Fibroblast of the aortic adventitia (primary cell): Measurements from ENCODE around the gene ASAP3. TPM values are rescaled to one million over a fixed set of nuclear protein-coding genes. Genes with fewer than 3 reads are reported as not detected.

Experiments
- DNase-seq: peaks from one replicate; pipeline ENCODE4 v3.0.0-alpha.2; 2010; ENCODE audit warnings: low read depth
- H3K4me3 ChIP-seq: 2 replicates; pipeline ENCODE4 v1.5.1; 2011; ENCODE audit warnings: low read depth, mild to moderate bottlenecking, control low read depth, low read length, moderate library complexity
- CTCF ChIP-seq: IDR thresholded peaks from 2 replicates; pipeline ENCODE4 v1.5.1; 2011; ENCODE audit warnings: mild to moderate bottlenecking, low read length, control low read depth, inconsistent platforms; ENCODE audit not compliant: insufficient read depth
- total RNA-seq: library from RNA; depleted of rRNA; stranded (reverse); fragments of >200 nt; gene quantifications from 2 replicates; pipeline ENCODE4 v1.2.3, GENCODE V29; 2012; ENCODE audit warnings: low replicate concordance

Gene ASAP3
- total RNA-seq, 1 donor: 46.9 TPM

GRCh38 chr1:23470282-23471070, 13.5 kb downstream of the ASAP3 start:
- TF ChIP-seq CTCF: no peak
- DNase-seq: peak; percentile 97
- no peak overlapping the region for H3K4me3 ChIP-seq

GRCh38 chr1:23469372-23469982, 14.5 kb downstream of the ASAP3 start:
- no peak for TF ChIP-seq CTCF
- no peak for DNase-seq
- H3K4me3 ChIP-seq: no peak overlapping the region

- DNase-seq: no peak
Observed at GRCh38 chr1:23466423-23466989, 17.5 kb downstream of the ASAP3 start.

GRCh38 chr1:23463286-23463685, 20.7 kb downstream of the ASAP3 start:
- H3K4me3 ChIP-seq: no peak overlapping the region
- peak; percentile 29 for DNase-seq
- no peak for TF ChIP-seq CTCF

More at GRCh38 chr1:23466423-23466989, 17.5 kb downstream of the ASAP3 start:
- no peak for TF ChIP-seq CTCF
- no peak overlapping the region for H3K4me3 ChIP-seq

- DNase-seq: no peak
- TF ChIP-seq CTCF: no peak
- no peak overlapping the region for H3K4me3 ChIP-seq
Observed at GRCh38 chr1:23462766-23463165, 21.2 kb downstream of the ASAP3 start.

- no peak for TF ChIP-seq CTCF
- no peak overlapping the region for H3K4me3 ChIP-seq
- DNase-seq: no peak
Observed at GRCh38 chr1:23461050-23461449, 22.9 kb downstream of the ASAP3 start.
